NCI-H1694 (cell line): Measurements from ENCODE around the gene NPAS3.

ENCODE experiments used
- DNase-seq: peaks from one replicate; lab custom pipeline; 2025; lab: John Stamatoyannopoulos, UW

NPAS3 gene

GRCh38 chr14:33254861-33255395 lies 316.2 kb downstream of the NPAS3 start:
- DNase-seq, result no peak

- no peak for DNase-seq
These were observed 319.1 kb downstream of the NPAS3 start for GRCh38 chr14:33257796-33258195.

GRCh38 chr14:33259764-33260163 lies 321.1 kb downstream of the NPAS3 start:
- no peak for DNase-seq

GRCh38 chr14:33271216-33271615 lies 332.5 kb downstream of the NPAS3 start:
- no peak for DNase-seq

- no peak for DNase-seq
These were observed 333.2 kb downstream of the NPAS3 start for GRCh38 chr14:33271891-33272290.

GRCh38 chr14:33273978-33274377 lies 335.3 kb downstream of the NPAS3 start:
- no peak for DNase-seq

- no peak for DNase-seq
These were observed 337.2 kb downstream of the NPAS3 start for GRCh38 chr14:33275879-33276278.

- no peak for DNase-seq
These were observed 341.2 kb downstream of the NPAS3 start for GRCh38 chr14:33279865-33280264.

GRCh38 chr14:33280646-33281045 lies 342.0 kb downstream of the NPAS3 start:
- no peak for DNase-seq

GRCh38 chr14:33282331-33283230 lies 343.9 kb downstream of the NPAS3 start:
- no peak for DNase-seq

- DNase-seq, result no peak
These were observed 347.4 kb downstream of the NPAS3 start for GRCh38 chr14:33285902-33286700.

- no peak for DNase-seq
These were observed 348.5 kb downstream of the NPAS3 start for GRCh38 chr14:33287189-33287588.

- no peak for DNase-seq
These were observed 352.0 kb downstream of the NPAS3 start for GRCh38 chr14:33290641-33291040.

- no peak for DNase-seq
These were observed 352.9 kb downstream of the NPAS3 start for GRCh38 chr14:33291529-33292104.

GRCh38 chr14:33294419-33294818 lies 355.7 kb downstream of the NPAS3 start:
- DNase-seq, result no peak

- DNase-seq, result no peak
These were observed 358.9 kb downstream of the NPAS3 start for GRCh38 chr14:33297565-33297964.

- peak; percentile 93 for DNase-seq
These were observed 369.1 kb downstream of the NPAS3 start for GRCh38 chr14:33307691-33308251.

GRCh38 chr14:33309106-33309505 lies 370.4 kb downstream of the NPAS3 start:
- DNase-seq, result no peak

- no peak for DNase-seq
These were observed 376.5 kb downstream of the NPAS3 start for GRCh38 chr14:33315217-33315616.

GRCh38 chr14:33315721-33316120 lies 377.0 kb downstream of the NPAS3 start:
- no peak for DNase-seq

GRCh38 chr14:33317675-33318074 lies 379.0 kb downstream of the NPAS3 start:
- DNase-seq, result no peak

- no peak for DNase-seq
These were observed 385.3 kb downstream of the NPAS3 start for GRCh38 chr14:33323979-33324378.
